Measurements from ENCODE around the gene MRPL34.

MRPL34 gene

DNA sequence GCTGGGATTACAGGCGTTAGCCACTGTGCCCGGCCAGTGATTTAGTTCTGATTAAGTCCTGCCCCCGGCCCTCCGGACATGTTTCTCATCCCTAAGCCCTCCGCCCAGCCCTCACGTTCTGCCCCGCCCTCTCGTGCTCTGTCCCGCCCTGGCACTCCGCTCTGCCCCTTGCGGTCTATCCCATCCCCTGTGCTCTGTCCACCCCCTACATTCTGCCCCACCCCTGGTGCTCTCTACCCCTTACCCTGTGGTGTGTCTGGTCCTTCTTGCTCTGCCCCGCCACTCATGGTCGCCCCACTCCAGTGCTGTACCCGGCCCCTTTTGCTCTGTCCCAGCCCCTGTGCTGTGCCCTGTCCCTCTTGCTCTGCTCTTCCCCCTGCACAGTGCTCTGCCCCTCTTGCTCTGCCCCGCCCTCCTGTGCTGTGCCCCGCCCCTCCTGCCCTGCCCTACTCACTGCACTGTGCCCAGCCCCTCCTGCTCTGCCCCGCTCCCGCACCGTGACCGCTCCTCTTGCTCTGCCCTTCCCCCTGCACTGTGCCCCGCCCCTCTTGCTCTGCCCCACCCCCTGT is 34.7 kb downstream of the MRPL34 start:
- TF ChIP-seq, protein P1, sequence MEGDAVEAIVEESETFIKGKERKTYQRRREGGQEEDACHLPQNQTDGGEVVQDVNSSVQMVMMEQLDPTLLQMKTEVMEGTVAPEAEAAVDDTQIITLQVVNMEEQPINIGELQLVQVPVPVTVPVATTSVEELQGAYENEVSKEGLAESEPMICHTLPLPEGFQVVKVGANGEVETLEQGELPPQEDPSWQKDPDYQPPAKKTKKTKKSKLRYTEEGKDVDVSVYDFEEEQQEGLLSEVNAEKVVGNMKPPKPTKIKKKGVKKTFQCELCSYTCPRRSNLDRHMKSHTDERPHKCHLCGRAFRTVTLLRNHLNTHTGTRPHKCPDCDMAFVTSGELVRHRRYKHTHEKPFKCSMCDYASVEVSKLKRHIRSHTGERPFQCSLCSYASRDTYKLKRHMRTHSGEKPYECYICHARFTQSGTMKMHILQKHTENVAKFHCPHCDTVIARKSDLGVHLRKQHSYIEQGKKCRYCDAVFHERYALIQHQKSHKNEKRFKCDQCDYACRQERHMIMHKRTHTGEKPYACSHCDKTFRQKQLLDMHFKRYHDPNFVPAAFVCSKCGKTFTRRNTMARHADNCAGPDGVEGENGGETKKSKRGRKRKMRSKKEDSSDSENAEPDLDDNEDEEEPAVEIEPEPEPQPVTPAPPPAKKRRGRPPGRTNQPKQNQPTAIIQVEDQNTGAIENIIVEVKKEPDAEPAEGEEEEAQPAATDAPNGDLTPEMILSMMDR (IDR thresholded peaks at IDR 0.05; ENCODE audit: low read depth, low read length) = no peak
- no peak for TF ChIP-seq EZH2phosphoT487 (IDR thresholded peaks at IDR 0.05; ENCODE audit: low read depth)
- Histone ChIP-seq H3K27ac (ENCODE audit: low read length) (no peak overlapping the region), H3K36me3 (replicated peaks; ENCODE audit: low read depth, low read length) (peaks cover 20% of the 10 kb centered on the region), H3K4me1 (ENCODE audit: low read length) (peaks cover 14% of the 10 kb centered on the region), H4K20me1 (ENCODE audit: insufficient read depth, low read length) (no peaks in the 10 kb centered on the region), H3K9ac (ENCODE audit: low read length) (no peak overlapping the region), H2AFZ (ENCODE audit: low read depth, low read length) (no peak overlapping the region), H3K79me2 (ENCODE audit: low read length) (peaks cover 15% of the 10 kb centered on the region), H3K4me2 (ENCODE audit: low read length) (no peak overlapping the region), H3K4me3 (ENCODE audit: low read length) (no peak overlapping the region), H3K27me3 (ENCODE audit: low read depth, low read length) (no peaks in the 10 kb centered on the region), H3K9me3 (ENCODE audit: insufficient read depth, low read length) (no peaks in the 10 kb centered on the region)

GRCh38 chr19:17340871-17341357 is 35.2 kb downstream of the MRPL34 start:
- no peak overlapping the region for H3K4me2 ChIP-seq (ENCODE audit: low read length)
- no peak overlapping the region for H3K27ac ChIP-seq (ENCODE audit: low read length)
- H3K27me3 ChIP-seq (ENCODE audit: low read depth, low read length) = no peaks in the 10 kb centered on the region
- H3K79me2 ChIP-seq (ENCODE audit: low read length) = peaks cover 15% of the 10 kb centered on the region
- no peak overlapping the region for H2AFZ ChIP-seq (ENCODE audit: low read depth, low read length)
- H3K36me3 ChIP-seq (replicated peaks; ENCODE audit: low read depth, low read length) = peaks cover 20% of the 10 kb centered on the region
- no peak for TF ChIP-seq EZH2phosphoT487 (IDR thresholded peaks at IDR 0.05; ENCODE audit: low read depth)
- TF ChIP-seq, protein P1 (IDR thresholded peaks at IDR 0.05; ENCODE audit: low read depth, low read length) = no peak
- H4K20me1 ChIP-seq (ENCODE audit: insufficient read depth, low read length) = no peaks in the 10 kb centered on the region
- no peak overlapping the region for H3K4me3 ChIP-seq (ENCODE audit: low read length)
- peaks cover 11% of the 10 kb centered on the region for H3K4me1 ChIP-seq (ENCODE audit: low read length)
- no peak overlapping the region for H3K9ac ChIP-seq (ENCODE audit: low read length)
- H3K9me3 ChIP-seq (ENCODE audit: insufficient read depth, low read length) = no peaks in the 10 kb centered on the region

DNA sequence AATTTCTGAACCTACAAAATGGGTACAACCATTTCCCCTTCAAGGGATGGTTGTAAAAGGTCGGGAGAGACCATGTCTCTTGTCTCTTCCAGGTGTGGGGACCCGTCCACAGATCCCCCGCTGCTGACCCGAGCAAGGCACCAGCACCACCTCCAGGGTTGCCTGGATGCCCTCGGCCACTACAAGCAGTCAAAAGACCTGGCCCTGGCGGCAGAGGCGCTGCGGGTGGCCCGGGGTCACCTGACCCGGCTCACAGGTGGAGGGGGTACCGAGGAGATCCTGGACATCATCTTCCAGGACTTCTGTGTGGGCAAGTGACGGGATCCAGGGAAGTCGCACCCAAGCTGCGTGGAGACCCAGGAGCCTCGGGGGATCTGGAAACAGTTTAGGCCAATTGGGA is 35.7 kb downstream of the MRPL34 start:
- Histone ChIP-seq H3K4me2 (ENCODE audit: low read length) (no peak overlapping the region), H3K27me3 (ENCODE audit: low read depth, low read length) (no peaks in the 10 kb centered on the region), H3K4me1 (ENCODE audit: low read length) (peaks cover 13% of the 10 kb centered on the region), H2AFZ (ENCODE audit: low read depth, low read length) (no peak overlapping the region), H3K4me3 (ENCODE audit: low read length) (no peak overlapping the region), H3K9ac (ENCODE audit: low read length) (no peak overlapping the region), H3K9me3 (ENCODE audit: insufficient read depth, low read length) (no peaks in the 10 kb centered on the region), H3K27ac (ENCODE audit: low read length) (no peak overlapping the region), H3K79me2 (ENCODE audit: low read length) (peaks cover 15% of the 10 kb centered on the region), H3K36me3 (replicated peaks; ENCODE audit: low read depth, low read length) (peaks cover 20% of the 10 kb centered on the region), H4K20me1 (ENCODE audit: insufficient read depth, low read length) (no peaks in the 10 kb centered on the region)
- no peak for TF ChIP-seq EZH2phosphoT487 (IDR thresholded peaks at IDR 0.05; ENCODE audit: low read depth)
- TF ChIP-seq, protein P1 (IDR thresholded peaks at IDR 0.05; ENCODE audit: low read depth, low read length) = no peak

DNA sequence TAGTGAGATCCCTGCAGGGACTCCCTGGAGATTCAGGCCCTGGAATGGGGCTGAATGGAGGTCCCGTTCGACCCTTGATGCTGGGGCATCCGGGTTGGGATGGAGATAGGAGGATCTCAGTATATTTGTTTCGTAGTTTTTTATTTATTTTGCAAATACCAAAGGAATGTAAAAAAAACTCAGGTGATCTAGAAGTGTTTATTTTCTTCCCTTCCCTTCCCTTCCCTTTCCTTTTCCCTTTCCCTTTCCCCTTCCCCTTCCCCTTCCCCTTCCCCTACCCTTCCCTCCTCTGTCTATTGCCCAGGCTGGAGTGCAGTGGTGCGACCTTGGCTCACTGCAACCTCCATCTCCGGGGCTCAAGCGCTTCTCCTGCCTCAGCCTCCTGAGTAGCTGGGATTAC is 36.2 kb downstream of the MRPL34 start:
- Histone ChIP-seq H3K4me3 (ENCODE audit: low read length) (no peak overlapping the region), H3K36me3 (replicated peaks; ENCODE audit: low read depth, low read length) (peaks cover 20% of the 10 kb centered on the region), H3K9ac (ENCODE audit: low read length) (no peak overlapping the region), H3K27me3 (ENCODE audit: low read depth, low read length) (no peaks in the 10 kb centered on the region), H2AFZ (ENCODE audit: low read depth, low read length) (no peak overlapping the region), H3K9me3 (ENCODE audit: insufficient read depth, low read length) (no peaks in the 10 kb centered on the region), H3K27ac (ENCODE audit: low read length) (no peak overlapping the region), H3K4me1 (ENCODE audit: low read length) (peaks cover 13% of the 10 kb centered on the region), H4K20me1 (ENCODE audit: insufficient read depth, low read length) (no peaks in the 10 kb centered on the region), H3K79me2 (ENCODE audit: low read length) (peaks cover 12% of the 10 kb centered on the region), H3K4me2 (ENCODE audit: low read length) (no peak overlapping the region)
- TF ChIP-seq, protein P1 (IDR thresholded peaks at IDR 0.05; ENCODE audit: low read depth, low read length) = no peak
- TF ChIP-seq EZH2phosphoT487 (IDR thresholded peaks at IDR 0.05; ENCODE audit: low read depth) = no peak
